ENCODE data around the gene CAMK4.

The CAMK4 gene

DNA sequence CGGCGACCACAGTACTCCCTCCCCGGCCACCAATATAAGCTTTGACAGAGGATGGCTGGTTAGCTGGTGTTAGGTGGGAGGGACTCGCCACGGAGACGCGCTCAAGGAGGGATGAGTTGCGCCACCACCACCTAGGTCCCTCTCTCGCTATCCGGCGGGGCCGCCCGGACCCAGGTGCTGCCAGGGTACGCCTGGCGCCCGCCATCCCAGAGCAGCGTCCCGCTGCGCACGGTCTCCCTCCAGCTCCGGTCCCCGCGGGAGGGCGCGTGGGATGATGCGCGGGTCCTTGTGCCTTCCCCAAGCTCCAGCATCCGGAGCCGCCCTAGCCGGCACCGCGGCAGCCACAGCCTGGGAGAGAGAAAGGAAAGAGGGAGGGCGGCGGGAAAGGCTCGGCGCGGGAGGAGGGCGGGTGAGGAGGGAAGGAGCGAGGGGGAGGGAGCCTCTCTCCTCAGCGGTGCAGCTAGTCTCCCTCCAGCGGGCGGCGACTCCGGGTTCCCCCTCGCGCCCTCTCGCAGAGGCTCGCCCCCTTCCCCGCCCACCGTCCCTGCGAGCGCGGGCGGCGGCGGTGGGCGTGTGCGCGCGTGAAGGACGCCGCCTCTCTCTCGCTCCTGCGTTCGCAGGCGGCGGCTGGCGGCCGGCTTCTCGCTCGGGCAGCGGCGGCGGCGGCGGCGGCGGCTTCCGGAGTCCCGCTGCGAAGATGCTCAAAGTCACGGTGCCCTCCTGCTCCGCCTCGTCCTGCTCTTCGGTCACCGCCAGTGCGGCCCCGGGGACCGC is at the start of gene CAMK4:
Gene CAMK4 (plus strand): TSS at position 598 of the 774 bp plus-strand sequence. CDS start 100 bp downstream, at position 698.
- H3K36me3 ChIP-seq (ENCODE audit: control insufficient read depth in 5 of 5, insufficient read depth in 5 of 5, low read length in 5 of 5) = no peaks in the 10 kb centered on the region
- H3K4me1 ChIP-seq (ENCODE audit: control insufficient read depth in 5 of 5, insufficient read depth in 5 of 5, low read length in 5 of 5) = peaks cover 1 to 18% (median 14%) of the 10 kb centered on the region in 5 donors
- H3K27ac ChIP-seq (ENCODE audit: low read depth, low read length) = no peak within 1 kb of the TSS
- peak within 1 kb of the TSS in 4 of 5 donors; percentile 60 to 66 (median 64) for H3K4me3 ChIP-seq (ENCODE audit: low read depth in 1 of 5, low read length in 5 of 5)
- H3K27me3 ChIP-seq (ENCODE audit: control insufficient read depth in 5 of 5, insufficient read depth in 4 of 5, low read length in 5 of 5) = peaks cover 0 to 25% (median 18%) of the 10 kb centered on the region in 5 donors
- peak within 1 kb of the TSS in 1 of 5 donors; percentile 2 for H3K9ac ChIP-seq (ENCODE audit: low read length in 5 of 5)
- H3K9me3 ChIP-seq (ENCODE audit: control insufficient read depth in 5 of 5, low read length in 5 of 5) = no peaks in the 10 kb centered on the region

DNA sequence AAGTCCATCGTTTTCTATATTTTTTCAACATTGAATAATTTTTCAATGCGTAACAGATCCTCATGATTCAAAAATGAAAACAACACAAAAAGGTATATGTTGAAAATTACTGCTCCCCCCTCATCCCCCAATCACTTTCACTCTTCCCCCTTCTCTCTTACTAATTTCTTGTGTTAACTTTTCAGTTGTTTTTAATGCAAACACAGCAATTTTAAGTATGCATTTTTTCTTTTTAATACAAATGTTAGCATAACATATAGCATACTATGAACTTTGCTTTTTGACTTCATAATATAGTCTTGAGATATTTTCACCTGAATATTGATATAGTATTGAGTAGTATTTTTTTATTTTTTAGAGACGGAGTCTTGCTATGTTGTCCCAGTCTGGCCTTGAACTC is 41.1 kb upstream of the CAMK4 start:
- Histone ChIP-seq H3K27me3 (ENCODE audit: control insufficient read depth in 5 of 5, insufficient read depth in 4 of 5, low read length in 5 of 5) (no peaks in the 10 kb centered on the region), H3K9me3 (ENCODE audit: control insufficient read depth in 5 of 5, low read length in 5 of 5) (peaks cover 0 to 3% (median 0%) of the 10 kb centered on the region in 5 donors), H3K4me3 (ENCODE audit: low read depth in 1 of 5, low read length in 5 of 5) (no peak overlapping the region), H3K27ac (ENCODE audit: low read depth, low read length) (no peak overlapping the region), H3K36me3 (ENCODE audit: control insufficient read depth in 5 of 5, insufficient read depth in 5 of 5, low read length in 5 of 5) (no peaks in the 10 kb centered on the region), H3K9ac (ENCODE audit: low read length in 5 of 5) (no peak overlapping the region), H3K4me1 (ENCODE audit: control insufficient read depth in 5 of 5, insufficient read depth in 5 of 5, low read length in 5 of 5) (no peaks in the 10 kb centered on the region)

DNA sequence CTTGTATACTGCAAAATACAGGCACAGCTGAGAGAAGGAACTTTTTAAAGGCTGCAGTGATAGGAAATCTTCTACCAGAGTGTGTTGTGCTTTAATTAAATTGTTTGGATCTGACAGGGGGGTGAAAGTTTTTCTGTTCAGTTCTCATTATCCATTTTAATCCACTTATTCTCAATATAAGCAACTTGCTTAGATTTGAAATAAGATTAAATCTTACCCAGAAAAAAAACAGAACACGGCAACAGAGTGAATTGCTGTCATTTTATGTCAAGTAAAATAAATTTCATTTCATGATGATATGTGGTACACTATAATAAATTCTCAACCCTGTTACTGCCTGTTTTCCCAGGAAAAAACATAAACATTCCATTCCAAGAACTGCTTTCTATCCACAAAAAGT is 37.1 kb upstream of the CAMK4 start:
- Histone ChIP-seq H3K9ac (ENCODE audit: low read length in 5 of 5) (no peak overlapping the region), H3K27me3 (ENCODE audit: control insufficient read depth in 5 of 5, insufficient read depth in 4 of 5, low read length in 5 of 5) (peaks cover 0 to 3% (median 0%) of the 10 kb centered on the region in 5 donors), H3K27ac (ENCODE audit: low read depth, low read length) (no peak overlapping the region), H3K4me1 (ENCODE audit: control insufficient read depth in 5 of 5, insufficient read depth in 5 of 5, low read length in 5 of 5) (no peaks in the 10 kb centered on the region), H3K36me3 (ENCODE audit: control insufficient read depth in 5 of 5, insufficient read depth in 5 of 5, low read length in 5 of 5) (no peaks in the 10 kb centered on the region), H3K9me3 (ENCODE audit: control insufficient read depth in 5 of 5, low read length in 5 of 5) (no peaks in the 10 kb centered on the region), H3K4me3 (ENCODE audit: low read depth in 1 of 5, low read length in 5 of 5) (no peak overlapping the region)

DNA sequence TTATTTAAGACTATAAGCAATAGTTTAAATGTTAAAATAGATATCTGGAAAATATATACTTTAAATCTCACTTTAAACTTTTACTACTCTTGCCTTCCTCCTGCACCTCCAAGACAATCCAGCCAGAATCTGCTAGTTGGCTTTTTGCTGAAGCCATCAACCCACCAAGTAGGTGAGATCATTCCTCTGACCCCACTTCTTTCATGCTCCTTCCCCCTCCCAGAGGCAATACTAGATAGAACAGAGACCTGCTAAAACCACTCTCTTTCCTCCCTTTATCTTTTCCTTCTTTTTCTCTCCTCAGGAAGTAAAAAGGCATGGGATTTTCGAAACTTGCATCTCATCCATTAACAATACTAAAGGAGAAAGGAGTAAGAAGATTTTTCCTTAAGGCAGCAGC is 30.1 kb upstream of the CAMK4 start:
- no peaks in the 10 kb centered on the region for H3K4me1 ChIP-seq (ENCODE audit: control insufficient read depth in 5 of 5, insufficient read depth in 5 of 5, low read length in 5 of 5)
- H3K4me3 ChIP-seq (ENCODE audit: low read depth in 1 of 5, low read length in 5 of 5) = no peak overlapping the region
- no peak overlapping the region for H3K27ac ChIP-seq (ENCODE audit: low read depth, low read length)
- no peak overlapping the region for H3K9ac ChIP-seq (ENCODE audit: low read length in 5 of 5)
- no peaks in the 10 kb centered on the region for H3K36me3 ChIP-seq (ENCODE audit: control insufficient read depth in 5 of 5, insufficient read depth in 5 of 5, low read length in 5 of 5)
- H3K9me3 ChIP-seq (ENCODE audit: control insufficient read depth in 5 of 5, low read length in 5 of 5) = no peaks in the 10 kb centered on the region
- H3K27me3 ChIP-seq (ENCODE audit: control insufficient read depth in 5 of 5, insufficient read depth in 4 of 5, low read length in 5 of 5) = peaks cover 0 to 3% (median 0%) of the 10 kb centered on the region in 5 donors

DNA sequence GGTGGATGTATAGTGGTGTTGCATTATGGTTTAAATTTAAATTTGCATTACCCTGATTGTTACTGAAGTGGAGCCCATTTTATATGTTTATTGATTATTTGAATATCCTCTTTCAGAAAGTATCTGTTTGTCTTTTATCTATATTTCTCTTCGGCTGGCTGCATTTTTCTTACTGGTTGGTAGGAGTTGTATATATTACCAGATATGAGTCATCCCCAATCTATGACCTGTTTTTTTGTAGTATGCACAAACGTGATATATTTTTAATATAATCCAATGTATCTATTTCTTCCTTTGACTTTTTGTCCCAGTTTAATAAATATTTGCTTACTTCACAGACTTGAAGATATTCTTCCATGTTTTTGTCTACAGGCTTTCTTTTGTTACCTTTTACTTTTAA is 29.3 kb upstream of the CAMK4 start:
- no peak overlapping the region for H3K9ac ChIP-seq (ENCODE audit: low read length in 5 of 5)
- no peaks in the 10 kb centered on the region for H3K27me3 ChIP-seq (ENCODE audit: control insufficient read depth in 5 of 5, insufficient read depth in 4 of 5, low read length in 5 of 5)
- no peaks in the 10 kb centered on the region for H3K36me3 ChIP-seq (ENCODE audit: control insufficient read depth in 5 of 5, insufficient read depth in 5 of 5, low read length in 5 of 5)
- H3K4me1 ChIP-seq (ENCODE audit: control insufficient read depth in 5 of 5, insufficient read depth in 5 of 5, low read length in 5 of 5) = no peaks in the 10 kb centered on the region
- H3K9me3 ChIP-seq (ENCODE audit: control insufficient read depth in 5 of 5, low read length in 5 of 5) = no peaks in the 10 kb centered on the region
- no peak overlapping the region for H3K4me3 ChIP-seq (ENCODE audit: low read depth in 1 of 5, low read length in 5 of 5)
- no peak overlapping the region for H3K27ac ChIP-seq (ENCODE audit: low read depth, low read length)

DNA sequence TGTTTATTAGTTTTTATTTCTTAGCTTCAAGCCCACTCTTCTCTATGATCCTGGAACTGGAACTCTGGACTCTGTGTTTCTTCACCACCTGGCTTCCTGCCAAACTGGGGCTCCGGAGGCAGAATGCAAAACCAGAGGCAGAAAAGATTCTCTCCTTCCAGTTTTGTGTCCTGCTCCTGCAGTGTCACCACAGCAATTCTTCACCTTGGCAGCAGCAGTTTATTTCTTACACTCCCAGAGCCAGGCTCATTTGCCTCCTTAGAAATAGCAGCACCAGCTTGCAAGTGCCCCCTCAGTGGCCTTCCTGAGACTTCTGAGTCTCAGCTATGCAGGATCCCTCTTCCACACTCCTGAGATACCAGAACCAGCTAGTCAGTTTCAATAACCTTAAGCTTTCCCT is 26.7 kb upstream of the CAMK4 start:
- Histone ChIP-seq H3K27me3 (ENCODE audit: control insufficient read depth in 5 of 5, insufficient read depth in 4 of 5, low read length in 5 of 5) (no peaks in the 10 kb centered on the region), H3K4me3 (ENCODE audit: low read depth in 1 of 5, low read length in 5 of 5) (no peak overlapping the region), H3K36me3 (ENCODE audit: control insufficient read depth in 5 of 5, insufficient read depth in 5 of 5, low read length in 5 of 5) (no peaks in the 10 kb centered on the region), H3K9me3 (ENCODE audit: control insufficient read depth in 5 of 5, low read length in 5 of 5) (no peaks in the 10 kb centered on the region), H3K4me1 (ENCODE audit: control insufficient read depth in 5 of 5, insufficient read depth in 5 of 5, low read length in 5 of 5) (no peaks in the 10 kb centered on the region), H3K9ac (ENCODE audit: low read length in 5 of 5) (no peak overlapping the region), H3K27ac (ENCODE audit: low read depth, low read length) (no peak overlapping the region)

DNA sequence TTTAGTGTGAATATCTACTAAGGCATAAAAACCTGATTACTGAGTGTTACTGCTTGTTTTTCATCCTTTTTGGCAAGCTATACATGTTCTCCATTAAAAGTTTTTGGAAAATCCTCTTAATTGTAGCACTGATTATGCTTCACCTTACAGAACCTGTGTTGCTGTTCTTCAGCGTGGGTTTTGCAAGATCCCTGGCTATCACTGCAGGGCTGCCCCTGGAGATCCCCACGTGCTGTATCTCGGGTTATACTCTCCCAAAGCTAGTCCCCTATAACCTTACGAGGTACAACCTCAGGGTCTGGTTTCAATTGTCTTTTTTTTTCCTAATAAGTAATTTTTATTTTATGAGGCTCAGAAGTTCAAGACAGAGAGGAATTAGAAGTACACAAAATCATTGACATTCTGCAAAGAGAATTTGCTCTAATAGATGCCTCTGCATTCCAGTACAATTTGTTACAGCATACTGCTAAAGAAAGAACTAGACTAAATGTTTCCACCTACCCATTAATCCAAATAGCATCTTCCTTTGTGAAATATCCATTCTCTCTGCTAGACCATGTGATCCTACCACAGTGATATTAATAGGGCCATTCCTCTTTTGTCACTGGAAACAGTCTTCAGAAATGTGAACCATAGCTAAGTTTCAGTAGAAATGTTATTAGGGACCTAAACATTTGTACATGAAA is 25.8 kb upstream of the CAMK4 start:
- no peaks in the 10 kb centered on the region for H3K27me3 ChIP-seq (ENCODE audit: control insufficient read depth in 5 of 5, insufficient read depth in 4 of 5, low read length in 5 of 5)
- no peaks in the 10 kb centered on the region for H3K9me3 ChIP-seq (ENCODE audit: control insufficient read depth in 5 of 5, low read length in 5 of 5)
- H3K27ac ChIP-seq (ENCODE audit: low read depth, low read length) = no peak overlapping the region
- H3K36me3 ChIP-seq (ENCODE audit: control insufficient read depth in 5 of 5, insufficient read depth in 5 of 5, low read length in 5 of 5) = no peaks in the 10 kb centered on the region
- H3K4me3 ChIP-seq (ENCODE audit: low read depth in 1 of 5, low read length in 5 of 5) = no peak overlapping the region
- no peaks in the 10 kb centered on the region for H3K4me1 ChIP-seq (ENCODE audit: control insufficient read depth in 5 of 5, insufficient read depth in 5 of 5, low read length in 5 of 5)
- H3K9ac ChIP-seq (ENCODE audit: low read length in 5 of 5) = no peak overlapping the region

DNA sequence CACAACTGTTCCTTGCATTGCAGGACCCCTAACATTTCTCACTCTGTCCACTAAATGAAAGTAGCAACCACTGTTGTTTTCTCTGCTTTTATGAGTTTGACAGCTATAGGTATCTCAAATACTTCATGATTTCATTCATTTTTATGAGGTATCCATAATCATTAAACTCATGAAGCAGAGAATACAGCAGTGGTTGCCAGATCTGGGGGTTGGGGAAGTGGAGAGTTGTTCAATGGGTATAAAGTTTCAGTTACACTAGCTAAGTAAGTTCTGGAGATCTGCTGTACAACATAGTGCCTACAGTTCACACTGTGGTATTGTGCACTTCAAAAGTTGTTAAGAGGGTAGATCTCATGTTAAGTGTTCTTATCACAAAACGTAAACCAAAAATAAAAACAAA is 23.4 kb upstream of the CAMK4 start:
- Histone ChIP-seq H3K27ac (ENCODE audit: low read depth, low read length) (no peak overlapping the region), H3K9ac (ENCODE audit: low read length in 5 of 5) (no peak overlapping the region), H3K27me3 (ENCODE audit: control insufficient read depth in 5 of 5, insufficient read depth in 4 of 5, low read length in 5 of 5) (no peaks in the 10 kb centered on the region), H3K9me3 (ENCODE audit: control insufficient read depth in 5 of 5, low read length in 5 of 5) (no peaks in the 10 kb centered on the region), H3K4me1 (ENCODE audit: control insufficient read depth in 5 of 5, insufficient read depth in 5 of 5, low read length in 5 of 5) (no peaks in the 10 kb centered on the region), H3K4me3 (ENCODE audit: low read depth in 1 of 5, low read length in 5 of 5) (no peak overlapping the region), H3K36me3 (ENCODE audit: control insufficient read depth in 5 of 5, insufficient read depth in 5 of 5, low read length in 5 of 5) (no peaks in the 10 kb centered on the region)

DNA sequence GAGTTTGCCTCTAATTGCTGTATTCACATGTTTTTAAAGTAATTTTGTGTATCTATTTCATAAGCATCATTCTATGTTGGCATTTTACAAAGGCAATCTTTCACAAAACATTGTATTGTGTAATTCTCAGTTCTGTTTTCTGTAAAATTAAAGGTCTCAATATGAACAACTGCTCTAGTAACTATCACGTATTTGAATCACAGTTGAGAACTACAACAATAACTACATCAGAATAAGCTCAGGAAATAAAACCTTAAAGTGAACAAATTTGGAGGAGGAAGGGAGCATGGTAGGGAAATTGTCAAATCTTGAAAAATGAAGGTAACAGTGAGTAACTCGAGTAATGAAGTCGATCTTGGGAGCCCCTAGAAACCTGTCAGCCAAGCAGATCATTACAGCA is 22.5 kb upstream of the CAMK4 start:
- Histone ChIP-seq H3K4me3 (ENCODE audit: low read depth in 1 of 5, low read length in 5 of 5) (no peak overlapping the region), H3K9me3 (ENCODE audit: control insufficient read depth in 5 of 5, low read length in 5 of 5) (no peaks in the 10 kb centered on the region), H3K4me1 (ENCODE audit: control insufficient read depth in 5 of 5, insufficient read depth in 5 of 5, low read length in 5 of 5) (no peaks in the 10 kb centered on the region), H3K27ac (ENCODE audit: low read depth, low read length) (no peak overlapping the region), H3K27me3 (ENCODE audit: control insufficient read depth in 5 of 5, insufficient read depth in 4 of 5, low read length in 5 of 5) (no peaks in the 10 kb centered on the region), H3K36me3 (ENCODE audit: control insufficient read depth in 5 of 5, insufficient read depth in 5 of 5, low read length in 5 of 5) (no peaks in the 10 kb centered on the region), H3K9ac (ENCODE audit: low read length in 5 of 5) (no peak overlapping the region)

DNA sequence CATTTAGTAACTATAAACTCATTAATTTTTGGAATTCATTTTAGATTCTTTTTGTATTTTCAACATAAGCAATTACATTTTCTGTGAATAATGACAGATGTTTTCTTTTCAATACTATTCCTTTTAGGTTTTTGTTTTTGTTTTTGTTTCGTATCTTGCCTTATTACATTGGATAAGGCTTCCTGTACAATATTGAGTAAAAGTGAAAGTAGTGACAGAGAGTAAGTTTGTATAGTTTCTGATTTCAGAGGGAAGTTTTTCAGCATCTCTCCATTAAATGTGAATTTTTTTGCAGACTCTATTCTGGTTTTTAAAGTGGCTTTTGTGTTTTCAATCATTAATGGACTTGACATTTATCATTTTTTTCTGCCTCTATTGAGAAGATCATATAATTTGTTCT is 12.8 kb upstream of the CAMK4 start:
- Histone ChIP-seq H3K36me3 (ENCODE audit: control insufficient read depth in 5 of 5, insufficient read depth in 5 of 5, low read length in 5 of 5) (no peaks in the 10 kb centered on the region), H3K9ac (ENCODE audit: low read length in 5 of 5) (no peak overlapping the region), H3K9me3 (ENCODE audit: control insufficient read depth in 5 of 5, low read length in 5 of 5) (no peaks in the 10 kb centered on the region), H3K27ac (ENCODE audit: low read depth, low read length) (no peak overlapping the region), H3K27me3 (ENCODE audit: control insufficient read depth in 5 of 5, insufficient read depth in 4 of 5, low read length in 5 of 5) (no peaks in the 10 kb centered on the region), H3K4me1 (ENCODE audit: control insufficient read depth in 5 of 5, insufficient read depth in 5 of 5, low read length in 5 of 5) (no peaks in the 10 kb centered on the region), H3K4me3 (ENCODE audit: low read depth in 1 of 5, low read length in 5 of 5) (no peak overlapping the region)
